H1 (cell line): ENCODE measurements around the gene PLCB1. TPM values are rescaled to one million over a fixed set of nuclear protein-coding genes. Genes with fewer than 3 reads are reported as not detected.

Source experiments
- CHD1 ChIP-seq: IDR thresholded peaks from 2 replicates; pipeline ENCODE4 v1.6.1; 2012; ENCODE audit warnings: low read depth, low read length, improper control_type of control experiment
- KDM4A ChIP-seq: IDR thresholded peaks from one replicate; pipeline ENCODE4 v1.7.1; 2012; ENCODE audit warnings: low read depth, mild to moderate bottlenecking, moderate library complexity, low read length, inconsistent platforms; ENCODE audit not compliant: severe bottlenecking
- RXRA ChIP-seq: IDR thresholded peaks from 2 replicates; pipeline ENCODE4 v1.6.1; 2011; ENCODE audit warnings: low read depth, mild to moderate bottlenecking, low read length, moderate library complexity; ENCODE audit not compliant: insufficient read depth
- TAF1 ChIP-seq: IDR thresholded peaks from 2 replicates; pipeline ENCODE4 v1.6.1; 2011; ENCODE audit warnings: mild to moderate bottlenecking, low read depth, low read length
- TBP ChIP-seq: IDR thresholded peaks from 2 replicates; pipeline ENCODE4 v1.6.1; 2011; ENCODE audit warnings: low read depth, low read length, improper control_type of control experiment
- ZNF274 ChIP-seq: IDR thresholded peaks from 2 replicates; pipeline ENCODE4 v1.7.0; 2012; ENCODE audit warnings: low read length, borderline replicate concordance; ENCODE audit errors: extremely low read depth
- polyA plus RNA-seq, 7 experiments: library from polyadenylated mRNA; depleted of rRNA in 3 of 7; stranded (reverse) in 5 of 7; unstranded in 2 of 7; fragments of >200 nt in 5 of 7; fragments of 200-250 nt in 2 of 7; gene quantifications; 1 replicate in 5 of 7; 2 replicates in 1 of 7; 4 replicates in 1 of 7; pipeline versions ENCODE4 v1.2.1 to v1.2.3, GENCODE V29; 2011 to 2013; ENCODE audit warnings: missing spikeins in 2 of 7, mixed read lengths in 2 of 7
- total RNA-seq: library from RNA; stranded (reverse); fragmentation: NEBNext Ultra II Directional; extraction: Animal tissue kit (Norgen Biotek cat#: 25700); gene quantifications from 2 replicates; pipeline ENCODE4 v1.2.1, GENCODE V29; 2021

Gene PLCB1
- total and polyA plus RNA-seq, 2 of the 8 experiments (the other 6 are each of a cell fraction or from before 2014, with no cell fraction given), result 2.6 to 9.1 TPM

DNA sequence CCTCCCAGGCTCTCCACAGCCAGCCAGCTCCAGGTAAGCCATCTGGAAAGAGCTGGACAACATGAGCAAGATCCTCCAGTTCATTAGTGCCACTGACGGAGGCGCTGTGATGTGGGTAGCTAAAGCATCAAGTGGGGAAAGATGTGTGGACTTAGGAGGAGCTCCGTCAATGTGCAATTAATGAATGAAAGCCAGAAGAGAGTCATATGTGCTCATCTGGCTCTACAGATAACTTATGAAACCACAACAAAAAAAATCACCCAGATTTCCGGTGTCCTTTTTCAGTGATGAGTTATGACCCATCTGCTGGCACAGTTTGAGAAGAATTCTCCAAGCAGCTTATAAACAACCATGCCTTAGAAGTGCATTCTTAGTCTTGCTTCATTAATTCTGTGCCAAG is 625.1 kb downstream of the PLCB1 start (continued):
- TF ChIP-seq TAF1 (no peak), TBP (no peak), CHD1 (no peak), KDM4A (no peak), RXRA (no peak), ZNF274 (no peak)
